Chondrocyte (in vitro differentiated cells): ENCODE results near the gene FUT2. TPM values are rescaled to one million over a fixed set of nuclear protein-coding genes. Genes with fewer than 3 reads are reported as not detected.
"Not testable (repeated sequence)": the region's sequence is repeated elsewhere in the genome, so short reads cannot be mapped to it uniquely, and the experiment has no call there.

ENCODE experiments used
- DNase-seq: peaks from one replicate; pipeline ENCODE4 v3.0.0; 2021; ENCODE audit warnings: mixed read lengths, low spot score
- H3K27ac Mint-ChIP-seq: one replicate; pipeline ENCODE4 v1.8.0; 2021; ENCODE audit warnings: mild to moderate bottlenecking, moderate library complexity, mixed read lengths; ENCODE audit not compliant: unreplicated experiment
- H3K27me3 Mint-ChIP-seq: 2 replicates; pipeline ENCODE4 v1.8.0; 2021; ENCODE audit warnings: low read depth, mixed read lengths
- H3K36me3 Mint-ChIP-seq: 2 replicates; pipeline ENCODE4 v1.8.0; 2021; ENCODE audit warnings: low read depth, mixed read lengths
- H3K4me1 Mint-ChIP-seq: 2 replicates; pipeline ENCODE4 v1.8.0; 2021; ENCODE audit warnings: low read depth, mild to moderate bottlenecking, mixed read lengths
- H3K4me3 Mint-ChIP-seq: one replicate; pipeline ENCODE4 v1.8.0; 2021; ENCODE audit warnings: mild to moderate bottlenecking, moderate library complexity, mixed read lengths; ENCODE audit not compliant: unreplicated experiment
- H3K9me3 Mint-ChIP-seq: 2 replicates; pipeline ENCODE4 v1.8.0; 2021; ENCODE audit warnings: low read depth, mixed read lengths
- total RNA-seq: library from RNA; stranded (reverse); gene quantifications from 3 replicates; pipeline ENCODE4 v1.2.1, GENCODE V29; 2021
- TF ChIP-seq, protein P1 (sequence below): fragments of 200-600 bp; sonication (generic); IDR thresholded peaks from 2 replicates; pipeline ENCODE4 v1.5.0; 2021; ENCODE audit warnings: antibody characterized with exemption, mild to moderate bottlenecking, moderate library complexity

The FUT2 gene
- total RNA-seq, 1 donor from 2014 or later: not detected

DNA sequence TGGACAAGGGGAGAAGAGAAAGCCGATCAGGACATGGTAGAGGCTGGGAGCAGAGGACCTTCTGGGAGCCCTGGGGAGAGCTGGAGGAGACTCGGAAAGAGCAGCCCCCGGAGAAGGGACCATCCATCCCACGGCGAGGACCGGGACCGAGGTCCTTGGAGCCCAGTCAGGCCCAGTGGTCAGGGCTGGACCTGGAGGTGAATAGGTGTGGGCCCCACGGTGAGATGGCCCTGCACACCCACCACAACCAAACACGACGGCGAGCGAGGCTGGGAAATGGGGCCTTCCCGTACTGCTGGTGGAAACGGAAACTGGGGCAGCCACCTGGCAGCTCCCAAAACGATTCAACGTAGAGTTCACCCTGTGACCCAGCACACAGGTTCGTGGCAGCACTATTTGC, 19.3 kb upstream of the FUT2 start:
- TF ChIP-seq, protein P1, sequence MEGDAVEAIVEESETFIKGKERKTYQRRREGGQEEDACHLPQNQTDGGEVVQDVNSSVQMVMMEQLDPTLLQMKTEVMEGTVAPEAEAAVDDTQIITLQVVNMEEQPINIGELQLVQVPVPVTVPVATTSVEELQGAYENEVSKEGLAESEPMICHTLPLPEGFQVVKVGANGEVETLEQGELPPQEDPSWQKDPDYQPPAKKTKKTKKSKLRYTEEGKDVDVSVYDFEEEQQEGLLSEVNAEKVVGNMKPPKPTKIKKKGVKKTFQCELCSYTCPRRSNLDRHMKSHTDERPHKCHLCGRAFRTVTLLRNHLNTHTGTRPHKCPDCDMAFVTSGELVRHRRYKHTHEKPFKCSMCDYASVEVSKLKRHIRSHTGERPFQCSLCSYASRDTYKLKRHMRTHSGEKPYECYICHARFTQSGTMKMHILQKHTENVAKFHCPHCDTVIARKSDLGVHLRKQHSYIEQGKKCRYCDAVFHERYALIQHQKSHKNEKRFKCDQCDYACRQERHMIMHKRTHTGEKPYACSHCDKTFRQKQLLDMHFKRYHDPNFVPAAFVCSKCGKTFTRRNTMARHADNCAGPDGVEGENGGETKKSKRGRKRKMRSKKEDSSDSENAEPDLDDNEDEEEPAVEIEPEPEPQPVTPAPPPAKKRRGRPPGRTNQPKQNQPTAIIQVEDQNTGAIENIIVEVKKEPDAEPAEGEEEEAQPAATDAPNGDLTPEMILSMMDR: no peak
- Mint-ChIP-seq H3K27me3 (no peaks in the 10 kb centered on the region), H3K4me3 (no peak overlapping the region), H3K27ac (no peak overlapping the region), H3K36me3 (no peaks in the 10 kb centered on the region), H3K9me3 (no peaks in the 10 kb centered on the region), H3K4me1 (peaks cover 7% of the 10 kb centered on the region)
- no peak for DNase-seq

DNA sequence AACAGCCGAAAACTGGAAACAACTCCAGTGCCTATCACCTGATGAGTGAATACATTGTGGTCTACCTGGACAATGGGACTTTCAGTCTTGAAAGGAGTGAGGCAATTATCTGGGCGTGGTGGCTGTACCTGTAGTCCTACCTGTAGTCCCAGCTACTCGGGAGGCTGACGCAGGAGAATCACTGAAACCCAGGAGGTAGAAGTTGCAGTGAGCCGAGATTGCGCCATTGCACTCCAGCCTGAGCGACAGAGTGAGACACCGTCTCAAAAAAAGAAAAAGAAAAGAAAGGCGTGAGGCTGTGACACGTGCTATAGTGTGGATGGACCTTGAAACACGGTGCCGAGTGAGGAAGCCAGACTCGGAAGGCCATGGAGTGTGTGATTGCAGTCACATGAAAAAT, 18.9 kb upstream of the FUT2 start:
- Mint-ChIP-seq H3K9me3 (no peaks in the 10 kb centered on the region), H3K4me3 (no peak overlapping the region), H3K27me3 (no peaks in the 10 kb centered on the region), H3K36me3 (no peaks in the 10 kb centered on the region), H3K4me1 (peaks cover 7% of the 10 kb centered on the region), H3K27ac (no peak overlapping the region)
- DNase-seq: no peak
- TF ChIP-seq, protein P1: no peak

DNA sequence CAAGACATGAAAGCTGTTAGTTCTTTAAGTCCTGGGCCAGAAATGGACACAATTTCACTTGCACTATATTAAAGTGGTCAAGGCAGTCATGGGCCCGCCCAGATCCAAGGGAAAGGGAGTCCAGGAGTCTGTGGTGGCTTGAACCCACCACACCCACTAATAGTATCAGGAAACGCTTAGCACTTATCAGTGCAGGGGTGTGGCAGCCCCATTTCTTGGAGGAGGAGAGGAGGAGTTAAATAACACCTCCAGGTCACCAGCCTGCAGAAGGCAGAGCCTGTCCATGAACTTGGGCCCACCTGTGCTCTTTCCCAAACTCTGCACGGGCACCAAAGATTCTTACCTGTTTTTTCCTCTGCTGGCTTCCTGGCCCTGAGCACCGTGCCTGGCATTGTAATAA, 17.6 kb upstream of the FUT2 start:
- Mint-ChIP-seq H3K4me1 (peaks cover 7% of the 10 kb centered on the region), H3K9me3 (no peaks in the 10 kb centered on the region)

DNA sequence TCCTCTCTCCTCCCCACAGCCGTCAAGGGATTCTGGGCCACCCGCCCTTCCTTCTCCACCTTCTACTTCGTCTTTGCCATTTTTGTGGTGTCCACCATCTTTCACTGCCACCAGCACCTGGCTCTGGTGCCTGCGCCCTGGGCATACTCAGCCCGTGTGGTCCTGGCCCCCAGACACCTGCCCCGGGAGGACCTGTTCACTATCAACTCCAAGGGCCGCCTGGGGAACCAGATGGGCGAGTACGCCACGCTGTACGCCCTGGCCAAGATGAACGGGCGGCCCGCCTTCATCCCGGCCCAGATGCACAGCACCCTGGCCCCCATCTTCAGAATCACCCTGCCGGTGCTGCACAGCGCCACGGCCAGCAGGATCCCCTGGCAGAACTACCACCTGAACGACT, 15.8 kb upstream of the FUT2 start:
- H3K4me1 Mint-ChIP-seq, H3K4me3 Mint-ChIP-seq, H3K27me3 Mint-ChIP-seq, DNase-seq, H3K9me3 Mint-ChIP-seq, H3K36me3 Mint-ChIP-seq, H3K27ac Mint-ChIP-seq: not testable (repeated sequence)

More for the DNA sequence above, 17.6 kb upstream of the FUT2 start:
- Mint-ChIP-seq H3K4me3 (no peak overlapping the region), H3K36me3 (no peaks in the 10 kb centered on the region), H3K27ac (no peak overlapping the region), H3K27me3 (no peaks in the 10 kb centered on the region)
- TF ChIP-seq, protein P1: no peak
- DNase-seq: no peak

DNA sequence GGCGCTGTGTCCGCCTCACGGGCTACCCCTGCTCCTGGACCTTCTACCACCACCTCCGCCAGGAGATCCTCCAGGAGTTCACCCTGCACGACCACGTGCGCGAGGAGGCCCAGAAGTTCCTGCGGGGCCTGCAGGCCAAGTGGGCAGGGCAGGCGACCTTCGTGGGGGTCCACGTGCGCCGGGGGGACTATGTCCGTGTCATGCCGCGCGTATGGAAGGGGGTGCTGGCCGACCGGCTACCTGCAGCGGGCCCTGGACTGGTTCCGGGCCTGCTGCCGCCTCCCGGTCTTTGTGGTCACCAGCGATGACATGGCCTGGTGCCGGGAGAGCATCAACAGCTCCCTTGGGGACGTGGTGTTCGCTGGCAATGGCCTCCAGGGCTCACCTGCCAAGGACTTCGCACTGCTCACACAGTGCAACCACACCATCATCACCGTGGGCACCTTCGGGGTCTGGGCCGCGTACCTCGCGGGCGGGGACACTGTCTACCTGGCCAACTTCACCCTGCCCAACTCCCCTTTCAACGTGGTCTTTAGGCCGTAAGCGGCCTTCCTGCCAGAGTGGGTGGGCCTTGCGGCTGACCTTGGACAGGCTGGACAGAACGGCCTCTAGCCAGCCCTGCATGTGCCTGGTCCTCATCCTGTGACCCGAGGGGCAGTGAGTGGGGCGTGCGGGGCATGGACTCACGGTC, 15.2 kb upstream of the FUT2 start:
- Mint-ChIP-seq H3K9me3 (no peaks in the 10 kb centered on the region), H3K27ac (no peak overlapping the region), H3K4me3 (no peak overlapping the region), H3K36me3 (no peaks in the 10 kb centered on the region), H3K4me1 (peaks cover under 1% of the 10 kb centered on the region), H3K27me3 (no peaks in the 10 kb centered on the region)
- TF ChIP-seq, protein P1: no peak
- no peak for DNase-seq

DNA sequence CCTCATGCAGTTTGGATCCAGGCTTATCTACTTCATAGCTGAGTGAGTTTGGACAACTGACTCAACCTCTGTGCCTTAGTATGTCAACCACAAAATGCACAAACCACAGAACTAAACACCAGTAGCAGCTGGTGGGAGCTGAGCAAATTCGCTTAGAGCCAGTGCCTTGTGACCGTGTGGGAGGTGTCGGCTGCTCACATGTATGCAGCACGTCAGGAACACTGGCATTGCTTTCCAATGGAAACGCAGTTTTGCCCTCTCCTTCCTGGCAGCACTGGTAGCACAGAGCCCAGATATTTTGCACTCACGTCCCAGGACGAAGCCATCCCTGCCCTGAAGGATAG, 14.7 kb upstream of the FUT2 start:
- TF ChIP-seq, protein P1: no peak
- Mint-ChIP-seq H3K36me3 (no peaks in the 10 kb centered on the region), H3K4me3 (no peak overlapping the region), H3K27ac (no peak overlapping the region), H3K27me3 (no peaks in the 10 kb centered on the region), H3K4me1 (no peaks in the 10 kb centered on the region), H3K9me3 (no peaks in the 10 kb centered on the region)
- no peak for DNase-seq
